BE2C (cell line): Measurements from ENCODE around the gene PHKB.

Source experiments
- DNase-seq: peaks from one replicate; pipeline ENCODE4 v3.0.0-alpha.2; 2020
- H3K27me3 ChIP-seq: fragments of 250-450 bp; sonication (Bioruptor Pico); 2 replicates; pipeline ENCODE4 v1.5.1; 2020; ENCODE audit warnings: mild to moderate bottlenecking
- H3K36me3 ChIP-seq: fragments of 250-450 bp; sonication (Bioruptor Pico); 2 replicates; pipeline ENCODE4 v1.5.1; 2020; ENCODE audit warnings: mild to moderate bottlenecking
- H3K4me1 ChIP-seq: fragments of 250-450 bp; sonication (Bioruptor Pico); 2 replicates; pipeline ENCODE4 v1.5.1; 2020
- H3K4me3 ChIP-seq: 2 replicates; pipeline ENCODE4 v1.5.1; 2011; ENCODE audit warnings: low read depth, low read length
- H3K9me3 ChIP-seq: fragments of 250-450 bp; sonication (Bioruptor Pico); 2 replicates; pipeline ENCODE4 v1.5.1; 2020
- CTCF ChIP-seq: IDR thresholded peaks from 2 replicates; pipeline ENCODE4 v1.5.1; 2012; ENCODE audit warnings: mild to moderate bottlenecking, low read depth, low read length

PHKB gene

DNA sequence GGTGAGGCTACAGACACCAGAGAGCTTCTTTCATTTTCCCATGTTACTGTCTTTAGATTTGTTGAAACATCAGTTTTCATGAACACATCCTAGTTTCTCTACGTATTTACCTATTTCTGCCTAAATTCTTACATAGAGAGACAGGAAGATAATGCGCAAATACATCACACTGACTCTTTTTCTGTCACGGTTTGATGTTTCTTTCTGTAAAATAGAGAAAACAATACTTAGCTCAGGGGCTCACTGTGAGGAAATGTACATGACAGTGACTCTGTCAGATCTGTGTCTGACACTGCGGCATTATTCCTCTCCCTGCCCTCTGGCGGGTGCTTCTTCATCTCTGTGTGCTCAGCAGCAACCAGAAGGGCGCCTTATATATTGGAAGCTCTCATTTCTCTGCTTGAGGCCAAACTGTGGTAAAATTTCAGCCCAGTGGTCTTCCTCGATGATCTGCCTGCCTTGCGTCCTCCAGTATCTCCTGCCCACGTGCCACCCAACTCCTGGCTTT, 264.1 kb downstream of the PHKB start:
- H3K36me3 ChIP-seq = no peaks in the 10 kb centered on the region
- TF ChIP-seq CTCF = no peak
- no peaks in the 10 kb centered on the region for H3K27me3 ChIP-seq
- H3K4me1 ChIP-seq = no peaks in the 10 kb centered on the region
- DNase-seq = no peak
- no peaks in the 10 kb centered on the region for H3K9me3 ChIP-seq
- no peak overlapping the region for H3K4me3 ChIP-seq

- no peaks in the 10 kb centered on the region for H3K4me1 ChIP-seq
- no peaks in the 10 kb centered on the region for H3K36me3 ChIP-seq
- no peak for DNase-seq
- no peak for TF ChIP-seq CTCF
- H3K9me3 ChIP-seq = no peaks in the 10 kb centered on the region
- no peak overlapping the region for H3K4me3 ChIP-seq
- no peaks in the 10 kb centered on the region for H3K27me3 ChIP-seq
Observed at GRCh38 chr16:47726031-47726675, 265.0 kb downstream of the PHKB start.

DNA sequence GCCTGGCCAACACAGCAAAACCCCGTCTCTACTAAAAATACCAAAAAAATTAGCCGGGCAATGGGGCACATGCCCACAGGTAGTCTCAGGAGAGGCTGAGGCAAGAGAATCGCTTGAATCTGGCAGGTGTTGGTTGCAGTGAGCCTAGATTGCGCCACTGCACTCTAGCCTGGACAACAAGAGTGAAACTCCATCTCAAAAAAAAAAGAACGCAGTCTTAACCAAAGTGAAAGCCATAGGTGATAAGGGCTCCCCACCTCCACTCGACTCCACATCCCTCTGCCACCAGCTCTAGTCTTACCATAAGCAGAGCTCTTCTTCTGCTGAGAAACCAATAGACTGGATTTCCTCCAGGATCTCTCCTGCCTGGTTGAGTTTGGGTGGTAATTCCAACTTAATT, 266.0 kb downstream of the PHKB start:
- no peaks in the 10 kb centered on the region for H3K36me3 ChIP-seq
- no peak for DNase-seq
- TF ChIP-seq CTCF = no peak
- no peaks in the 10 kb centered on the region for H3K4me1 ChIP-seq
- no peaks in the 10 kb centered on the region for H3K9me3 ChIP-seq
- no peaks in the 10 kb centered on the region for H3K27me3 ChIP-seq
- no peak overlapping the region for H3K4me3 ChIP-seq

DNA sequence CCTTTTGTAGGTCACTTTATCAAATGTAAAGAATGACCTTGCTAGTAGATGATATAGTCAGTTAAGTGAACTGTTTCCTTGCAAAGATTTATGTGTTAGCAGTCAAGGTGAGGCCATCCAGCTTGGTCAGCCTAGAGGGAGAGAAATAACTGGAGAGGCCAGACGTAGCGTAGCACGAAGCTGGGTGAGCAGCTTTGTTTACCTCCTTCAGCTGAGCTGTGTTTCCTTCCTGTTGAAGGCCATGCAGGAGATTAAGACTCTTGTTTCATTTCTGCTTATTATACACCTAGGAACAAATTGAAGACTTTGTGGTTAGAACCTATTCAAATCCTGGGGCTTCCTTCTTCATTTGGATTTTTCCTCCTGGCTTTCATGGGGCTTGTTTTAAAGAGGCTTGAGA, 267.1 kb downstream of the PHKB start:
- no peaks in the 10 kb centered on the region for H3K36me3 ChIP-seq
- no peaks in the 10 kb centered on the region for H3K9me3 ChIP-seq
- no peaks in the 10 kb centered on the region for H3K4me1 ChIP-seq
- H3K4me3 ChIP-seq = no peak overlapping the region
- H3K27me3 ChIP-seq = no peaks in the 10 kb centered on the region
- DNase-seq = no peak
- no peak for TF ChIP-seq CTCF

DNA sequence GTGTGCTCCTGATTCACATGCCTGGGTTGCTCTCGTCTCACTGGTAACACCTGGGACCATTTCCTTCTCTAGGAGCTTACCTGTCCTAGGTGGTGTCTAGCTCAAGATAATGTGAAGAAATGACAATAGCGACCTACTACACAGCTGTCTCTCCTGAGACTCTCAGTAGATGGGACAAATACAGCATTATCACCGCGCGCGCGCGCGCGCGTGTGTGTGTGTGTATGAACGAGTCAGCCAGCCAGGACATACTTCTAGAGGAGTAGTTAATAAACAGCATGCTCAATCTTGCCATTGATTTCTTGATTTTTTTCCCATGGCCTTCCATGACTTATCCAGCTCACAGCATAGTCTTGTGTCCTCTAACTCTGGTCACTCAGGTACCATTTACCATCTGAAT, 268.6 kb downstream of the PHKB start:
- no peak overlapping the region for H3K4me3 ChIP-seq
- DNase-seq = no peak
- H3K4me1 ChIP-seq = no peaks in the 10 kb centered on the region
- H3K36me3 ChIP-seq = no peaks in the 10 kb centered on the region
- H3K9me3 ChIP-seq = no peaks in the 10 kb centered on the region
- no peak for TF ChIP-seq CTCF
- H3K27me3 ChIP-seq = no peaks in the 10 kb centered on the region

DNA sequence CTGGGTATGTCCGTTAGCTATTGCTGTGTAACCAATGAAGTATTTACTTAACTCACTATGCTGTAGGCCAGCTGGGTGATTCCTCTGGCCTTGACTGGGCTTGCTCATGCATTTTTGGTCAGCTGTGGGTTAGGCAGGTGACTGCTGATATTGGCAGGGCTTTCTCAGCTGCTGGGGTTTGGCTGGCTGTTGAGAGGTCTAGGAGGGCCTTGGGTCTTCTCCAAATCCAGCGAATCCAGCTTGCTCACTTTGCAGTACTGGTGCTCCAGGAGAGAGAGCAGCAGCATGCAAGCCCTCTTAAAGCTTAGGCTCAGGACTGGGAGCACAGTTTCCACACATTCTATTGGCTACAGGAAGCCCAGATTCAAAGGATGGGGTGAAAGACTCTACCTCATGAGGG, 270.1 kb downstream of the PHKB start:
- H3K4me1 ChIP-seq = no peaks in the 10 kb centered on the region
- H3K9me3 ChIP-seq = no peaks in the 10 kb centered on the region
- no peaks in the 10 kb centered on the region for H3K36me3 ChIP-seq
- no peak overlapping the region for H3K4me3 ChIP-seq
- TF ChIP-seq CTCF = no peak
- DNase-seq = no peak
- H3K27me3 ChIP-seq = no peaks in the 10 kb centered on the region
